ENCODE results near the gene WDR3.

The WDR3 gene

DNA sequence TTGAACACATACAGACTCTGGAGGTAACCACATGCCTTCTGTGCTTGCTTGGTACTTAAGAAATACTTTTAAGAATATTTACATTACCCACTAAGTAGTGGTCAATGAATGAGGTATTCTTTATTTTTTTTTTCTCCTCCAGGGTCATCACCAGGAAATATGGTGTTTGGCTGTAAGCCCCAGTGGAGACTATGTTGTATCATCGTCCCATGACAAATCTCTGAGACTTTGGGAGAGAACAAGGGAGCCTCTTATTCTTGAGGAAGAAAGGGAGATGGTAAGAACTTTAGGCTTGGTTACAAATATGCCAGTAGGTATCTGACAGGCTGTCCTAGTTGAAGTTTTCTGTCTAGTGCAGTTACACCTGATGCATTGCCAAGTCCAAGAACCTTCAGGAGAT lies 22.8 kb downstream of the WDR3 start:
- no peak for DNase-seq (ENCODE audit: low read depth in 2 of 2)

DNA sequence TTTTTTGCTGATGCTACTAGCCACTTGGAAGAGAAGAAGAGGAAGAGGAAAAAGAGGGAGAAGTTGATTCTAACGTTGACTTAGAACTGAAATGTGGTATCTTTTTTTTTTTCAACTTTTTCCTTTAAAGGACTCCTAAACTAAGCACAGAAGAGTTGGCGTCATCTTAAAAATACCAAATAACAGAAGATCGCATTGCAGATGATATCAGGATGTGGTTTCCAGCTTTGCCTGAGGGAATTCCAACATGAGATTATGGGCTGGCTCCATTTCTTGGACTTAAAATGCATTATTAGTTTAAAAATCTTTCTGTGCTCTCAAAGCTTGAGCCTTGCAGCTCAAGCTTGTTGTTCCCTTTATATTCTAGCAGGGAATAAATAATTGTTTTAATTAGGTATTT lies 29.8 kb downstream of the WDR3 start:
- no peak for DNase-seq (ENCODE audit: low read depth in 2 of 2)

DNA sequence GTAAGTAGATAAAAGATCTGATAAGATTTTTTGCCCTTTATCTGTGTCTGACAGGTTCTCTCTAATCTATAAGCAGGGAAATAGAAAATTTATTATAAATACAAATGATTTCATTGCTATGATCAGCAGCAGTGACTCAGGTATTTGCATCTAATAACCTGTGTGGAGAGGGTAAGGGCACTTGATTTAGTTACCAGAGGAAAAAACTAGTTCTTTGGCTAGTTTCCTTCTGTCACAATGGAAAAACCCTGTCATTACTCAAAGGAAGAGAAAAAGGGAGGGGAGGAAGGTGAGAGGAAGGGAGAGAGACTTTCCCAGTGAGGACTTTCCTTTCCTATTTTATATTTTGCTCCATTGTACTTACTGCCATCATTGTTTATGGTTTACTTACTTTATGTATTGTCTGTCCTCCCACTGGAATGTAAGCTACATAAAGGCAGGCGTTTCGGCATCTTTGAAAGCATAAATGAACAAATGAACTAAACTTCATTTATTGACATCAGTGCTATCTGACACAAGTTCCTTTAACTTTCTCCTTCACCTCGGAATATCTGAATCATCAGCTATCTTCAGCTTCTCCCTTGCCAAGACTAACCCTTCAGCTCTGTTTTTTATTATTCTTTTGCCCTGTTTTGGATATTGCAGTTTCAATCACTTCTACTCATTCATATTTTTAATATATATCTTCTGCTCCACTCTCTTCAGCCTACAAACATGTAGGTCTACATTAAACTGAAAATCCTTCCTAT lies 34.9 kb downstream of the WDR3 start:
- DNase-seq (ENCODE audit: low read depth in 2 of 2), result no peak

DNA sequence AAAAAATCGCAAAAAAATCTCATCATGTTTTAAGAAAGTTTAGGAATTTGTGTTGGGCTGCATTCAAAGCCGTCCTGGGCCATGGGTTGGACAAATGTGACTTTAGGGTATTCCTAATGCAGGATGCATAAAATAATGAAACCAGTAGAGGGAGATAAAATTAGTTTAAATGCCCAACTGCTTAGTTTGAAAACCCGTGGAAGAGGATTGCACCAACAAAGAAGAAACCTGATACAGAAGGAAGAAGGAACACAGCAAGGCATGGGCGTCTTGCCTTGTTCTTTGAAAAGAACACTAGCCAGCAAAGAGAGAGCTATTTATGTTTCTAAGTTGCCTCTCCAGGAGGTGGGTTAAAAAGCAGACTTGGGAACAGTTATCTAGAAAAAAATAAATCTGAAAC lies 37.9 kb downstream of the WDR3 start:
- no peak for DNase-seq (ENCODE audit: low read depth in 2 of 2)

GRCh38 chr1:117967881-117968280 lies 38.3 kb downstream of the WDR3 start:
- DNase-seq (ENCODE audit: low read depth in 2 of 2), result no peak

- DNase-seq (ENCODE audit: low read depth in 2 of 2), result no peak
These were observed 40.7 kb downstream of the WDR3 start for GRCh38 chr1:117970252-117970651.

GRCh38 chr1:117971777-117972176 lies 42.2 kb downstream of the WDR3 start:
- DNase-seq (ENCODE audit: low read depth in 2 of 2), result no peak

- no peak for DNase-seq (ENCODE audit: low read depth in 2 of 2)
These were observed 46.8 kb downstream of the WDR3 start for GRCh38 chr1:117976381-117976780.

DNA sequence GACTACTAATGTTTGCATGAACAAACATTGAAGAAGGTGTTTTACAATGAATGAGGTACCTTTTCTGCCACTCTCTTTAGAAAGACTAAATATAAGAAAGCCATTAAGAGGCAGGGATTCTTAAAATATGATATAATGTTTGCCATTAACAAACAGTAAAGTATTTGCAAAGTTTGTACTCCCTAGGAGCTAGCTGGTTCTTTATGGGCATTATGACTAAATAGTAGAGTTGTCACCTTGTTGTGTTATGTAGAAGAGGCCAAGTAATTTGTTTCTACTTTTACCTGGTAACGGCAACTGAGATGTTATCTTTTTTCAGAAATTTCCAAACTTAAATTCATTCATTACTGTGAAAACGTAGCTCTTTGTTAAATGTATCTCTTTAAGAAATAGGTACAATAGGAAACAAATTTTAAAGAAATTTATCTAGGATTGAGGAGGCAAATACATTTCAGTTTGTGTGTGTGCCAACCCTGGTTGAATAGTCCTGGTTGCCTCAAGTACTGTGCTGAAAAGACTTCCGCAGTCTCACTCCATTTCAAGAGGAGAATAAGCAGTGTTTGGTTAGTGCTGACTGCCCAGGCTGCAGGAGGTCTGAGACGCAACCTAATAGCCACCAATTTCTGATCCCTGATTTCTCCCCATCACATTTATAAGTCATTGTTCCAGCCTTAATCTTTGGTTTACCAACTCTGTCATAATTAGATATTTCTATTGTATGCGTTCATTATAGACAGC lies 52.1 kb downstream of the WDR3 start:
- no peak for DNase-seq (ENCODE audit: low read depth in 2 of 2)

GRCh38 chr1:117985239-117985638 lies 55.7 kb downstream of the WDR3 start:
- no peak for DNase-seq (ENCODE audit: low read depth in 2 of 2)

DNA sequence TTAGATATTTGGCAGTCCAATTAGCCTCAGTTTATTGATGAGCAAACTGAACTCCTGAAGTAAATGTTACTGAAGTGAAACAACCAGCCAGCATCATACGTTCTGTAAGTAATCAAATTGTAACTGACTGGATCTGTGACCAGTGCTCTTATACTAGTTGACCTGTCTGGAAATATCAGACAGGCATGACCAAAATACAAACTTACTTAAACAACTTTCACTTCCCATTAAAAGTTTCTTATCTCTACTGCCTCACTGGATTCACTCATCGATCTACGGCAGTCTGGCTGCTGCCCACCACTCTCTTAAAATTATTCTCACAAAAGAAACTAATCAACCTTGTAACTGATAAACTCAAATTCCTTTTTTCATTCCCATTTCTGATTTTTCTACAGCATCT lies 56.4 kb downstream of the WDR3 start:
- no peak for DNase-seq (ENCODE audit: low read depth in 2 of 2)

DNA sequence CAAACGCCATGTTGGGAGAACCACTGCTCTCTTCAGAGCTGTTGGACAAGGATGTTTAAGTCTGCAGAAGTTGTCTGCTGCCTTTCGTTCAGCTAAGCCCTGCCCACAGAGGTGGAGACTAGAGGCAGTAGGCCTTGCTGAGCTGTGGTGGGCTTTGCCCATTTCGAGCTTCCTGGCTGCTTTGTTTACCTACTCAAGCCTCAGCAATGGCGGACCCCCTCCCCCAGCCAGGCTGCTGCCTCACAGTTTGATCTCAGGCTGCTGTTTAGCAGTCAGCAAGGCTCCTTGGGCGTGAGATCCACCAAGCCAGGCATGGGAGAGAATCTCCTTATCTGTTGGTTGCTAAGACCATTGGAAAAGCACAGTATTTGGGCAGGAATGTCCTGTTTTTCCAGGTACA lies 74.8 kb downstream of the WDR3 start:
- DNase-seq (ENCODE audit: low read depth in 2 of 2), result no peak

GRCh38 chr1:118007391-118007790 lies 77.9 kb downstream of the WDR3 start:
- no peak for DNase-seq (ENCODE audit: low read depth in 2 of 2)

DNA sequence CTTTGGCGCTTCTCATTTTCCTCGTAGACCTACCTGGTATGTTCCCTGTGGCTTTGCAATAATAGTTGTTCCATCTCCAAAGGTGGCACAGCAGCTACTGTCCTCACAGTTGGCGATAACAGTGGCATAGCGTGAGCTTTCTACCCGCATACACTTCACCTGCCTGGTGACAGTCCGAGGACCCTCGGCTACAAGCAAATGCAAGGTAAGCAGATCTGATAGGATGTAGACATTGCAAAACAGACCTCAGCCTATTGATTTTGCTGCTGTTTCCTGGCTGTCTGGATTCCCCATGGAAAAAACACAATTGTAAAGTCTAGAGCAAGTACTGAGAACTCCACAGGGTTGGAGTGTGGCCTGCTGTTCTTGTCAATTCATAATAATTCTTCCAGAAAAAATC lies 78.5 kb downstream of the WDR3 start:
- no peak for DNase-seq (ENCODE audit: low read depth in 2 of 2)

GRCh38 chr1:118012515-118013124 lies 83.1 kb downstream of the WDR3 start:
- no peak for DNase-seq (ENCODE audit: low read depth in 2 of 2)

DNA sequence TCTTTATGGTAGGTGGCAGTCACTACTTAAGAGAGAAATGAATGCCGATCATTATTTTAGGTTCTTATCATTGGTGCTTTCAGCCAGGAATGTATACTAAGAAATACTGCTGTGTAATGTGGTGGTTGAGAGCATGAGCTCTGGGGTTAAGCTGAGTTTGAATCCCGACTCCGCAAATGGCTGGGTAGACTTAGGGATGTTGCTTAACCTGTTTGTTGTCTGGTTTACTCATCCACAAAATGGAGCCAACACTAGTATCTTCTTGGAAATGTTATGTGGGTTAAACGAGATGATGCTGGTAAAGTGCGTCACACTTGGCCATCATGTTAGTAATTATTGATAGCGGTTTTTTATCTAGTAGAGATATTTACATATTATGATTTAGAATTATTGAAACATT lies 83.8 kb downstream of the WDR3 start:
- DNase-seq (ENCODE audit: low read depth in 2 of 2), result no peak

GRCh38 chr1:118013938-118014337 lies 84.4 kb downstream of the WDR3 start:
- DNase-seq (ENCODE audit: low read depth in 2 of 2), result no peak
